K562 (cell line): ENCODE results near the gene PON1. TPM values are rescaled to one million over a fixed set of nuclear protein-coding genes. Genes with fewer than 3 reads are reported as not detected.

ENCODE experiments used
- ATAC-seq: fragments of 200-7000 bp; cut with Tn5 transposase; 3 replicates; pipeline ENCODE4 v1.9.1; 2020; ENCODE audit warnings: moderate library complexity
- BruUV-seq: library from RNA; stranded (reverse); fragments of 400-500 nt; replicated peaks from 2 replicates; lab custom pipeline; 2021; lab: Mats Ljungman, UMichigan
- CTCF ChIA-PET: fragments of 300-600 bp; formaldehyde crosslinking; extraction: SDS; loops from one replicate; lab custom pipeline; 2021; ENCODE audit warnings: low intra/inter-chr PET ratio; lab: Yijun Ruan, JAX
- POLR2A ChIA-PET: fragments of 300-600, 350-650 bp; sonication (Branson Sonifier 250); formaldehyde crosslinking; extraction: SDS; loops from one replicate; lab custom pipeline; 2021; ENCODE audit warnings: antibody characterized with exemption, inconsistent platforms; lab: Yijun Ruan, JAX
- DNase-seq, 4 experiments: peaks; one replicate each; pipeline versions ENCODE4 v3.0.0 to v3.0.0-alpha.2; 2011 to 2018; ENCODE audit warnings: low spot score in 3 of 4, mixed read lengths in 3 of 4; ENCODE audit errors: extremely low read depth in 1 of 4
- FAIRE-seq: peaks from 2 replicates; lab custom pipeline; 2011; peaks lifted over from hg19 to GRCh38; lab: Jason Lieb, UNC
- H2AFZ ChIP-seq: 2 replicates; pipeline ENCODE4 v1.6.0; 2011; ENCODE audit warnings: low read depth, low read length, control low read depth, inconsistent platforms
- H3K27ac ChIP-seq: fragments of 200-600 bp; 3 replicates; pipeline ENCODE4 v1.8.0; 2011; ENCODE audit warnings: low read depth, mild to moderate bottlenecking, control low read depth, inconsistent platforms, low read length, moderate library complexity, mixed read lengths; ENCODE audit errors: extremely low read depth
- H3K27me3 ChIP-seq, 2 experiments: fragments of 300-600 bp in 1 of 2; 2 replicates in 1 of 2; 3 replicates in 1 of 2; pipeline versions ENCODE4 v1.6.0 to v1.8.0; 2011; ENCODE audit warnings: inconsistent platforms in 2 of 2, low read length in 2 of 2, mild to moderate bottlenecking in 1 of 2, mixed read lengths in 1 of 2, moderate library complexity in 1 of 2; ENCODE audit not compliant: control insufficient read depth in 2 of 2, insufficient read depth in 2 of 2
- H3K36me3 ChIP-seq: fragments of 300-600 bp; 3 replicates; pipeline ENCODE4 v1.8.0; 2011; ENCODE audit warnings: mild to moderate bottlenecking, low read length, inconsistent platforms; ENCODE audit not compliant: control insufficient read depth, insufficient read depth
- H3K4me1 ChIP-seq, 2 experiments: fragments of 200-600 bp in 1 of 2; replicated peaks in 1 of 2; 2 replicates in 1 of 2; 3 replicates in 1 of 2; pipeline versions ENCODE4 v1.5.1 to v1.8.0; 2011; ENCODE audit warnings: inconsistent platforms in 2 of 2, low read length in 2 of 2, mild to moderate bottlenecking in 1 of 2, mixed read lengths in 1 of 2, moderate library complexity in 1 of 2; ENCODE audit not compliant: control insufficient read depth in 2 of 2, insufficient read depth in 2 of 2
- H3K4me2 ChIP-seq: 2 replicates; pipeline ENCODE4 v1.6.1; 2011; ENCODE audit warnings: low read length, control low read depth, inconsistent platforms, mixed read lengths; ENCODE audit not compliant: insufficient read depth
- H3K4me3 ChIP-seq: fragments of 200-600 bp; sonication (generic), shearing (Covaris generic); 2 replicates; pipeline ENCODE4 v1.5.1; 2016; ENCODE audit warnings: control low read depth, inconsistent platforms
- H3K79me2 ChIP-seq: fragments of 200-600 bp; 3 replicates; pipeline ENCODE4 v1.8.0; 2011; ENCODE audit warnings: low read length, inconsistent platforms; ENCODE audit not compliant: control insufficient read depth, insufficient read depth
- H3K9ac ChIP-seq, 2 experiments: 2 replicates each; pipeline versions ENCODE4 v1.6.0 to v1.6.1; 2011; ENCODE audit warnings: low read depth in 2 of 2, low read length in 2 of 2, control low read depth in 1 of 2, inconsistent platforms in 1 of 2, mild to moderate bottlenecking in 1 of 2, mixed read lengths in 1 of 2; ENCODE audit not compliant: insufficient read depth in 1 of 2
- H3K9me1 ChIP-seq: one replicate; pipeline ENCODE4 v1.6.0; 2011; ENCODE audit warnings: inconsistent platforms, mild to moderate bottlenecking, low read length, moderate library complexity; ENCODE audit not compliant: control insufficient read depth, insufficient read depth
- H3K9me3 ChIP-seq: replicated peaks from 2 replicates; pipeline ENCODE4 v1.5.1; 2011; ENCODE audit warnings: low read depth, low read length, inconsistent platforms; ENCODE audit not compliant: control insufficient read depth, insufficient read depth
- H4K20me1 ChIP-seq: replicated peaks from 2 replicates; pipeline ENCODE4 v1.6.1; 2011; ENCODE audit warnings: low read length, inconsistent platforms, mixed read lengths; ENCODE audit not compliant: control insufficient read depth, insufficient read depth
- BRCA1 ChIP-seq, 2 experiments: fragments of 450-650 bp in 1 of 2; sonication (generic) in 1 of 2; formaldehyde crosslinking in 1 of 2; IDR thresholded peaks; 2 replicates each; pipeline versions ENCODE4 v1.5.0 to v1.6.1; 2017 to 2020; ENCODE audit warnings: mild to moderate bottlenecking in 1 of 2, missing genetic modification reagents in 1 of 2
- CREB1 ChIP-seq, 2 experiments: sonication (generic) in 1 of 2; formaldehyde crosslinking in 1 of 2; IDR thresholded peaks; 2 replicates each; pipeline versions ENCODE4 v1.6.1 to v1.8.0; 2012 to 2022; ENCODE audit warnings: inconsistent platforms in 1 of 2, mild to moderate bottlenecking in 1 of 2, missing genetic modification reagents in 1 of 2, moderate library complexity in 1 of 2
- EHMT2 ChIP-seq: fragments of 450-650 bp; IDR thresholded peaks from 2 replicates; pipeline ENCODE4 v1.6.1; 2018; ENCODE audit warnings: antibody characterized with exemption
- ELF1 ChIP-seq: fragments of 200-800 bp; sonication (Bioruptor generic); IDR thresholded peaks from 2 replicates; pipeline ENCODE4 v1.6.1; 2016; ENCODE audit warnings: missing genetic modification characterization, missing compliant biosample characterization
- FOXA1 ChIP-seq: fragments of 450-650 bp; IDR thresholded peaks from 2 replicates; pipeline ENCODE4 v1.6.1; 2016; ENCODE audit warnings: mild to moderate bottlenecking, borderline replicate concordance
- HNRNPH1 ChIP-seq: fragments of 200-400 bp; formaldehyde crosslinking; optimal IDR thresholded peaks from 2 replicates; pipeline ENCODE3; 2017; ENCODE audit warnings: low read depth, mild to moderate bottlenecking, low read length, moderate library complexity
- KHSRP ChIP-seq: fragments of 450-650 bp; IDR thresholded peaks from 2 replicates; pipeline ENCODE4 v1.6.1; 2017
- LARP7 ChIP-seq: fragments of 450-650 bp; IDR thresholded peaks from 2 replicates; pipeline ENCODE4 v1.6.1; 2016
- MED1 ChIP-seq: sonication (generic); formaldehyde crosslinking; IDR thresholded peaks from 2 replicates; pipeline ENCODE4 v1.8.1; 2023; ENCODE audit warnings: missing genetic modification reagents, borderline replicate concordance
- PHF8 ChIP-seq: fragments of 200-600 bp; sonication (generic); IDR thresholded peaks from 2 replicates; pipeline ENCODE4 v1.6.1; 2012; ENCODE audit warnings: mixed run types, mild to moderate bottlenecking, inconsistent platforms, low read length, moderate library complexity, borderline replicate concordance
- POLR3A ChIP-seq: IDR thresholded peaks from 2 replicates; pipeline ENCODE4 v1.6.1; 2011; ENCODE audit warnings: borderline replicate concordance, mild to moderate bottlenecking, moderate library complexity; ENCODE audit not compliant: insufficient read length, insufficient read depth; ENCODE audit errors: extremely low read depth
- RBM34 ChIP-seq: fragments of 200-400 bp; formaldehyde crosslinking; IDR thresholded peaks from 2 replicates; pipeline ENCODE4 v1.6.1; 2018; ENCODE audit warnings: low read length, borderline replicate concordance; ENCODE audit not compliant: insufficient read depth
- SAFB2 ChIP-seq: fragments of 200-400 bp; formaldehyde crosslinking; IDR thresholded peaks from 2 replicates; pipeline ENCODE4 v1.6.1; 2018; ENCODE audit warnings: borderline replicate concordance, low read length, low read depth, moderate library complexity; ENCODE audit not compliant: severe bottlenecking
- ZBTB43 ChIP-seq: sonication (generic); formaldehyde crosslinking; IDR thresholded peaks from 2 replicates; pipeline ENCODE4 v1.8.0; 2023; ENCODE audit warnings: mild to moderate bottlenecking, missing genetic modification reagents
- WGBS: fragments of 100-300 bp; shearing (Covaris generic); methylation state at CpG from one replicate; pipeline ENCODE4 v1.1.6; 2016; ENCODE audit warnings: low coverage, mixed read lengths; ENCODE audit not compliant: insufficient coverage; ENCODE audit errors: missing lambda C conversion rate; 5-methylcytosine and 5-hydroxymethylcytosine counted together
- in situ Hi-C: fragments of 300-500 bp; cut with MboI; formaldehyde crosslinking; loops from 4 replicates; pipeline ENCODE4 v1.15.0; 2018; ENCODE audit warnings: inconsistent platforms, mixed read lengths
- intact Hi-C: fragments of 100-400 bp; cut with micrococcal nuclease; formaldehyde crosslinking; loops from 2 replicates; pipeline ENCODE4 v1.14.2; 2022
- polyA plus RNA-seq, 8 experiments: library from polyadenylated mRNA; depleted of rRNA in 4 of 8; stranded (reverse) in 5 of 8; unstranded in 3 of 8; fragments of >200 nt; fragmentation: Nextera tagmentation in 2 of 8; fragmentation: Illumina TruSeq in 1 of 8; extraction: Ambion mirVana in 2 of 8; extraction: Trizol in 1 of 8; gene quantifications; 2 replicates each; pipeline versions ENCODE4 v1.2.1 to v1.2.3, GENCODE V29; 2011 to 2014; ENCODE audit warnings: inconsistent platforms in 1 of 8, missing spikeins in 1 of 8
- total RNA-seq, 7 experiments: library from RNA; depleted of rRNA in 6 of 7; stranded (reverse); fragments of >200 nt in 6 of 7; fragmentation: Illumina TruSeq in 2 of 7; extraction: Trizol in 2 of 7; gene quantifications; 2 replicates each; pipeline versions ENCODE4 v1.2.1 to v1.2.3, GENCODE V29; 2011 to 2021; ENCODE audit warnings: low replicate concordance in 1 of 7

The PON1 gene
- total and polyA plus RNA-seq, 9 of the 15 experiments (the other 6 are each of a cell fraction or from before 2014, with no cell fraction given) = not detected

GRCh38 chr7:95279417-95279816, 44.9 kb downstream of the PON1 start:
- DNase-seq (no peak), FAIRE-seq (no peak), ATAC-seq (no peak)
- Histone ChIP-seq H3K4me2 (no peak overlapping the region), H3K4me3 (no peak overlapping the region), H3K4me1 (no peaks in the 10 kb centered on the region), H3K9me3 (no peaks in the 10 kb centered on the region), H3K79me2 (no peaks in the 10 kb centered on the region), H3K27me3 (no peaks in the 10 kb centered on the region), H4K20me1 (no peaks in the 10 kb centered on the region), H3K36me3 (no peaks in the 10 kb centered on the region), H3K27ac (no peak overlapping the region), H3K9me1 (no peaks in the 10 kb centered on the region), H3K9ac (no peak overlapping the region), H2AFZ (no peak overlapping the region)
- POLR2A ChIA-PET = no interaction called here
- in situ Hi-C loops (no loop called here), intact Hi-C loops (no loop called here)
- WGBS = 0% methylated on average over 2 of the region's 2 CpGs
- no TSS peak for BruUV-seq
- TF ChIP-seq LARP7 = no peak
- no peak for TF ChIP-seq RBM34
- TF ChIP-seq FOXA1 = no peak
- no peak for TF ChIP-seq POLR3A
- TF ChIP-seq HNRNPH1 = no peak
- TF ChIP-seq ELF1 (tag) = no peak
- CTCF ChIA-PET = no interaction called here

DNA sequence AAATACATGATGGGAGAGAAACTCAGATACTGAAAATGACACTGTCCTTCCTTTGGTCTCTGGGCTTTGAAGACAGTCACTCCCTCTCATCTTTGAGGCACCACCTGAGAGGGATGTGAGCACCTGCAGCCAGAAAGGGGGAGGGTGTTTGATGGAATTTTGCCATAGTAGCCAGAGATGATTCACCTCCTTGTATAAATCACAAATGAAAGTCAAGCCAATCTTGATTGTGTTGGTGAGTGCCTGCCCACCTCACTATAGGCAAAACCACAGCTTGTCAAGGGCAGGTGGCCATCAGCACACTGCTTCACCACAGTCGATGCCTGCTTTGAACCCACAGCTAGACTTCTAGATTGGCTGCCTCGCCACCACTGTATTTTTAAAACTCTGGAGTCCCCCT, 48.2 kb downstream of the PON1 start:
- ATAC-seq = no peak
- ChIA-PET POLR2A (interaction anchor here (0.6 kb wide), 1 partner anchor 80 kb away, joined by 3 read pairs; no protein-coding TSS in a partner anchor), CTCF (no interaction called here)

More for the DNA sequence above, 48.2 kb downstream of the PON1 start:
- no peak overlapping the region for H3K27ac ChIP-seq
- in situ Hi-C loops (no loop called here), intact Hi-C loops (no loop called here)
- no peak for DNase-seq
- H3K79me2 ChIP-seq = no peaks in the 10 kb centered on the region
- TF ChIP-seq EHMT2 (no peak), SAFB2 (no peak), ZBTB43 (CRISPR knock-in tag) (no peak), MED1 (CRISPR knock-in tag) (no peak), CREB1 (IDR thresholded peaks at IDR 0.05) (no peak), CREB1 (CRISPR knock-in tag; IDR thresholded peaks at IDR 0.05) (no peak), BRCA1 (IDR thresholded peaks at IDR 0.05) (no peak), BRCA1 (CRISPR knock-in tag; IDR thresholded peaks at IDR 0.05) (no peak), KHSRP (no peak), PHF8 (no peak)
- H2AFZ ChIP-seq = no peak overlapping the region
- H3K4me3 ChIP-seq = no peak overlapping the region
- no peaks in the 10 kb centered on the region for H4K20me1 ChIP-seq
- WGBS = 0% methylated on average over 2 of the region's 2 CpGs
- no peaks in the 10 kb centered on the region for H3K4me1 ChIP-seq
- no peaks in the 10 kb centered on the region for H3K27me3 ChIP-seq
- no peaks in the 10 kb centered on the region for H3K9me1 ChIP-seq
- H3K9ac ChIP-seq = no peak overlapping the region
- no peak overlapping the region for H3K4me2 ChIP-seq
- no peaks in the 10 kb centered on the region for H3K9me3 ChIP-seq
- no TSS peak for BruUV-seq
- FAIRE-seq = no peak
- H3K36me3 ChIP-seq = no peaks in the 10 kb centered on the region
